Mesendoderm (in vitro differentiated cells): Measurements from ENCODE around the gene THSD4.

Source experiments
- DNase-seq: peaks from one replicate; pipeline ENCODE4 v3.0.0; 2013
- H2AK5ac ChIP-seq: 2 replicates; pipeline ENCODE4 v1.6.1; 2013; ENCODE audit warnings: low read length, inconsistent platforms
- H2BK120ac ChIP-seq: 2 replicates; pipeline ENCODE4 v1.6.1; 2013; ENCODE audit warnings: low read depth, mild to moderate bottlenecking, low read length, moderate library complexity, mixed read lengths
- H2BK15ac ChIP-seq: replicated peaks from 2 replicates; pipeline ENCODE4 v1.6.1; 2013; ENCODE audit warnings: low read depth, mild to moderate bottlenecking, moderate library complexity
- H2BK5ac ChIP-seq: 2 replicates; pipeline ENCODE4 v1.6.1; 2013; ENCODE audit warnings: low read length, inconsistent platforms
- H3K18ac ChIP-seq: 2 replicates; pipeline ENCODE4 v1.6.1; 2013; ENCODE audit warnings: mild to moderate bottlenecking, low read length, mixed read lengths
- H3K23ac ChIP-seq: one replicate; pipeline ENCODE4 v1.6.1; 2013; ENCODE audit warnings: low read length
- H3K27ac ChIP-seq: 2 replicates; pipeline ENCODE4 v1.5.1; 2013; ENCODE audit warnings: low read depth, mild to moderate bottlenecking, inconsistent platforms, low read length, moderate library complexity
- H3K27me3 ChIP-seq: 2 replicates; pipeline ENCODE4 v1.6.1; 2013; ENCODE audit warnings: low read length, control low read depth, mild to moderate bottlenecking, inconsistent platforms; ENCODE audit not compliant: insufficient read depth, poor library complexity
- H3K36me3 ChIP-seq: 2 replicates; pipeline ENCODE4 v1.6.1; 2013; ENCODE audit warnings: low read length, inconsistent platforms; ENCODE audit not compliant: control insufficient read depth, insufficient read depth
- H3K4ac ChIP-seq: one replicate; pipeline ENCODE4 v1.6.1; 2013; ENCODE audit warnings: low read depth, mild to moderate bottlenecking, low read length, moderate library complexity
- H3K4me1 ChIP-seq: 2 replicates; pipeline ENCODE4 v1.6.1; 2013; ENCODE audit warnings: low read depth, low read length, inconsistent platforms; ENCODE audit not compliant: control insufficient read depth
- H3K4me2 ChIP-seq: 2 replicates; pipeline ENCODE4 v1.6.1; 2013; ENCODE audit warnings: low read length
- H3K4me3 ChIP-seq: 2 replicates; pipeline ENCODE4 v1.5.1; 2013; ENCODE audit warnings: mild to moderate bottlenecking, low read length
- H3K56ac ChIP-seq: one replicate; pipeline ENCODE4 v1.6.1; 2013; ENCODE audit warnings: low read length
- H3K79me1 ChIP-seq: 2 replicates; pipeline ENCODE4 v1.6.1; 2013; ENCODE audit warnings: low read length, inconsistent platforms
- H3K79me2 ChIP-seq: 2 replicates; pipeline ENCODE4 v1.6.1; 2013; ENCODE audit warnings: mild to moderate bottlenecking, low read length; ENCODE audit not compliant: control insufficient read depth, insufficient read depth
- H3K9ac ChIP-seq: 2 replicates; pipeline ENCODE4 v1.6.1; 2013; ENCODE audit warnings: low read length, inconsistent platforms
- H4K5ac ChIP-seq: one replicate; pipeline ENCODE4 v1.6.1; 2013; ENCODE audit warnings: low read length
- H4K8ac ChIP-seq: one replicate; pipeline ENCODE4 v1.6.1; 2013; ENCODE audit warnings: low read depth, mild to moderate bottlenecking, control low read depth, low read length, moderate library complexity
- WGBS: extraction: QIAGEN DNeasy Blood & Tissue Kit; methylation state at CpG from one replicate; pipeline ENCODE4 v1.1.7; 2013; ENCODE audit warnings: low lambda C conversion rate, missing lambda C conversion rate; ENCODE audit not compliant: insufficient coverage; ENCODE audit errors: extremely low coverage; 5-methylcytosine and 5-hydroxymethylcytosine counted together

Gene THSD4

GRCh38 chr15:71707230-71708050, 592.2 kb downstream of the THSD4 start:
- Histone ChIP-seq H3K4me1 (peaks cover 2% of the 10 kb centered on the region), H3K18ac (no peak overlapping the region), H3K27me3 (no peaks in the 10 kb centered on the region), H2AK5ac (no peak overlapping the region), H4K5ac (no peak overlapping the region), H3K79me1 (no peaks in the 10 kb centered on the region), H2BK120ac (no peak overlapping the region), H3K4ac (no peak overlapping the region), H3K4me2 (no peak overlapping the region), H4K8ac (no peak overlapping the region), H3K9ac (no peak overlapping the region), H3K27ac (no peak overlapping the region), H3K56ac (no peak overlapping the region), H3K23ac (no peak overlapping the region), H3K79me2 (no peaks in the 10 kb centered on the region), H2BK5ac (no peak overlapping the region), H3K4me3 (no peak overlapping the region), H2BK15ac (no peak overlapping the region), H3K36me3 (no peaks in the 10 kb centered on the region)
- WGBS, result 100% methylated on average over 3 of the region's 5 CpGs
- DNase-seq, result peak; percentile 4

DNA sequence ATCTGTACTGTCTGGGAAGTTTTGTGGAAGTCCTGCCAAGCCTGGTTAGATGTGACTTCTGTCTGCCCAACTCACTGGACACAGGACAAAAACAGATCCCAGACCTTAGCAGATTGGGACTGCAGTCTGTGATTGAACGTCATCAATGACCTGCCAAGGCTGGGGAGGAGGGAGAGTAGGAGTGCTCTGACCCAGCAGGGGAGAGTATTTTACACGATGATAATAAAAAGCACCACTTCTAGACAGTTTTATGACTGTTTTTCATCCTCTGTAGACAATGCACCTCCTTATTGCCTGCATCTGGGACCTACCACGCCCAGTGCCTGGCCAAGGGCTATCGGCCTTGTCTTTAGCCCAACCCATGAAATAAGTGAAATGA, 592.8 kb downstream of the THSD4 start:
- no peak overlapping the region for H3K4me3 ChIP-seq
- H3K4me1 ChIP-seq, result peaks cover 2% of the 10 kb centered on the region
- WGBS, result no CpG with 5 or more reads among the region's 4 CpGs

GRCh38 chr15:71708741-71709140, 593.5 kb downstream of the THSD4 start:
- Histone ChIP-seq H3K56ac (no peak overlapping the region), H3K9ac (no peak overlapping the region), H2BK15ac (no peak overlapping the region), H3K79me2 (no peaks in the 10 kb centered on the region), H3K4me1 (peaks cover 2% of the 10 kb centered on the region), H3K4me3 (no peak overlapping the region), H4K5ac (no peak overlapping the region), H3K27me3 (no peaks in the 10 kb centered on the region), H3K27ac (no peak overlapping the region), H3K18ac (no peak overlapping the region), H3K23ac (no peak overlapping the region), H3K36me3 (no peaks in the 10 kb centered on the region), H2BK5ac (no peak overlapping the region), H3K4ac (no peak overlapping the region), H4K8ac (no peak overlapping the region), H3K79me1 (no peaks in the 10 kb centered on the region), H3K4me2 (no peak overlapping the region), H2AK5ac (no peak overlapping the region), H2BK120ac (no peak overlapping the region)
- no peak for DNase-seq
- WGBS, result no CpG with 5 or more reads among the region's 11 CpGs

More for the DNA sequence above, 592.8 kb downstream of the THSD4 start:
- H3K18ac ChIP-seq, result no peak overlapping the region
- H3K56ac ChIP-seq, result no peak overlapping the region
- no peak overlapping the region for H2AK5ac ChIP-seq
- H2BK15ac ChIP-seq, result no peak overlapping the region
- no peak overlapping the region for H2BK120ac ChIP-seq
- no peak overlapping the region for H3K4ac ChIP-seq
- no peak overlapping the region for H3K27ac ChIP-seq
- no peak for DNase-seq
- H3K23ac ChIP-seq, result no peak overlapping the region
- no peak overlapping the region for H4K8ac ChIP-seq
- H3K36me3 ChIP-seq, result no peaks in the 10 kb centered on the region
- no peak overlapping the region for H3K9ac ChIP-seq
- no peak overlapping the region for H2BK5ac ChIP-seq
- no peak overlapping the region for H4K5ac ChIP-seq
- H3K79me2 ChIP-seq, result no peaks in the 10 kb centered on the region
- H3K27me3 ChIP-seq, result no peaks in the 10 kb centered on the region
- no peak overlapping the region for H3K4me2 ChIP-seq
- no peaks in the 10 kb centered on the region for H3K79me1 ChIP-seq

DNA sequence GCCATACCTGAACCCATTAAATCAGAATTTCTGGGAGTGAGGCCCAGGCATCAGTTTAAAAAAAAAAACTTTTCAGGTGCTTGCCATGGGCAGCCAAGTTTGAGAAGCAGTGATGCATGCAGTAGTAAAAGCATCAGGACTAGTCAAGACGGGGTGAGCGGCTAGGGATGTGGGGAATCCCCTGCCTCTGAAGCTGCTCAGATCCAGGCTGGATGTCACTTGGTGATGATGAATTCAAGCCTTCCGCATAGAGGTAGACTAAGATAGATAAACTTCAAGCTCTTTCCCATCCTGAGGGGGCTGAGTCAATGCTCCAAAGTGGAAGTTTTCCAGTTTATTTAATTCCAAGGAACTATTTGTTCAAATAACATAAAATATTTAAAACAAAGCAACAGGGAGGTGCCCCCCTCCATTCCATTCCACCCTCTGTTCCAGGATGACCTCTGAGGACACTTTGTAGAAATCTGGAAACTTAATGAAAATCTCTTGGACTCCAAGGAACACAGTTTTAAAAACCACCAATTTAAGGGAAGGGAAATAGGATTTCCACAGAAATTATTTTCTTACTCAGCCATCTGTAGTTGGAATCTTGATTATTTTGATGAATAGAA, 594.6 kb downstream of the THSD4 start:
- Histone ChIP-seq H3K18ac (no peak overlapping the region), H3K79me1 (no peaks in the 10 kb centered on the region), H2BK15ac (no peak overlapping the region), H4K8ac (no peak overlapping the region), H3K4me3 (no peak overlapping the region), H3K9ac (no peak overlapping the region), H3K4me2 (no peak overlapping the region), H3K4me1 (no peaks in the 10 kb centered on the region), H3K23ac (no peak overlapping the region), H2BK5ac (no peak overlapping the region), H2AK5ac (no peak overlapping the region), H3K36me3 (no peaks in the 10 kb centered on the region), H3K27me3 (no peaks in the 10 kb centered on the region), H3K79me2 (no peaks in the 10 kb centered on the region), H3K4ac (no peak overlapping the region), H2BK120ac (no peak overlapping the region), H4K5ac (no peak overlapping the region), H3K27ac (no peak overlapping the region), H3K56ac (no peak overlapping the region)
- no peak for DNase-seq
- no CpG with 5 or more reads among the region's 3 CpGs for WGBS

GRCh38 chr15:71712182-71712581, 596.9 kb downstream of the THSD4 start:
- Histone ChIP-seq H2BK5ac (no peak overlapping the region), H3K4ac (no peak overlapping the region), H3K36me3 (no peaks in the 10 kb centered on the region), H3K9ac (no peak overlapping the region), H3K18ac (no peak overlapping the region), H3K56ac (no peak overlapping the region), H4K8ac (no peak overlapping the region), H3K23ac (no peak overlapping the region), H2AK5ac (no peak overlapping the region), H3K27ac (no peak overlapping the region), H4K5ac (no peak overlapping the region), H3K4me3 (no peak overlapping the region), H2BK120ac (no peak overlapping the region), H3K4me1 (no peaks in the 10 kb centered on the region), H3K79me2 (no peaks in the 10 kb centered on the region), H3K27me3 (no peaks in the 10 kb centered on the region), H3K4me2 (no peak overlapping the region), H2BK15ac (no peak overlapping the region), H3K79me1 (no peaks in the 10 kb centered on the region)
- DNase-seq, result no peak
